Loucy (cell line): Measurements from ENCODE around the gene GPHN.

Experiments used
- H2AFZ ChIP-seq: fragments of 200-600 bp; sonication (generic); 2 replicates; pipeline ENCODE4 v1.6.0; 2016; ENCODE audit warnings: antibody characterized with exemption, mild to moderate bottlenecking, low read length, moderate library complexity
- H3F3A ChIP-seq: fragments of 200-600 bp; 2 replicates; pipeline ENCODE4 v1.6.0; 2016; ENCODE audit warnings: antibody characterized with exemption, low read depth, mild to moderate bottlenecking
- H3K27me3 ChIP-seq: fragments of 200-600 bp; sonication (generic); 2 replicates; pipeline ENCODE4 v1.6.1; 2014; ENCODE audit warnings: low read length, mild to moderate bottlenecking; ENCODE audit not compliant: insufficient read depth, poor library complexity, severe bottlenecking
- H3K36me3 ChIP-seq: fragments of 200-600 bp; sonication (generic); 2 replicates; pipeline ENCODE4 v1.6.1; 2016; ENCODE audit warnings: low read length; ENCODE audit not compliant: insufficient read depth
- H3K4me1 ChIP-seq: fragments of 200-600 bp; sonication (generic); 2 replicates; pipeline ENCODE4 v1.5.1; 2014; ENCODE audit warnings: low read length, mild to moderate bottlenecking; ENCODE audit not compliant: insufficient read depth, poor library complexity, severe bottlenecking
- H3K4me2 ChIP-seq: fragments of 200-600 bp; sonication (generic); 2 replicates; pipeline ENCODE4 v1.6.0; 2014; ENCODE audit warnings: antibody characterized with exemption, low read length, low read depth, mild to moderate bottlenecking; ENCODE audit not compliant: poor library complexity, severe bottlenecking
- H3K4me3 ChIP-seq: fragments of 200-600 bp; sonication (generic); 2 replicates; pipeline ENCODE4 v1.5.1; 2014; ENCODE audit warnings: low read length, mild to moderate bottlenecking, mixed read lengths; ENCODE audit not compliant: poor library complexity, severe bottlenecking
- H3K79me2 ChIP-seq: fragments of 200-600 bp; sonication (generic); 2 replicates; pipeline ENCODE4 v1.6.1; 2014; ENCODE audit warnings: low read length; ENCODE audit not compliant: insufficient read depth
- H3K9ac ChIP-seq: fragments of 200-600 bp; sonication (generic); 2 replicates; pipeline ENCODE4 v1.6.0; 2014; ENCODE audit warnings: mild to moderate bottlenecking, low read depth, low read length, moderate library complexity; ENCODE audit not compliant: poor library complexity, severe bottlenecking
- H3K9me2 ChIP-seq: fragments of 200-600 bp; sonication (generic); replicated peaks from 2 replicates; pipeline ENCODE4 v1.6.1; 2016; ENCODE audit warnings: low read depth, low read length, mixed read lengths
- H3K9me3 ChIP-seq: fragments of 200-600 bp; sonication (generic); 2 replicates; pipeline ENCODE4 v1.6.1; 2014; ENCODE audit warnings: mild to moderate bottlenecking, antibody characterized with exemption, low read length, low read depth; ENCODE audit not compliant: insufficient read depth
- H4K20me1 ChIP-seq: fragments of 200-600 bp; sonication (generic); 2 replicates; pipeline ENCODE4 v1.6.0; 2014; ENCODE audit warnings: antibody characterized with exemption, low read length, mild to moderate bottlenecking; ENCODE audit not compliant: insufficient read depth, poor library complexity, severe bottlenecking
- CTCF ChIP-seq: fragments of 200-600 bp; sonication (generic); conservative IDR thresholded peaks from 2 replicates; pipeline ENCODE4 v1.5.1; 2014; ENCODE audit warnings: mild to moderate bottlenecking, antibody characterized with exemption, low read length
- EZH2phosphoT487 ChIP-seq: fragments of 200-600 bp; IDR thresholded peaks from 2 replicates; pipeline ENCODE4 v1.6.1; 2018; ENCODE audit warnings: antibody characterized with exemption, mild to moderate bottlenecking, moderate library complexity, borderline replicate concordance

Gene GPHN

GRCh38 chr14:66634876-66635275 lies 126.9 kb downstream of the GPHN start:
- no peak overlapping the region for H3K9ac ChIP-seq
- H2AFZ ChIP-seq, result no peak overlapping the region
- no peak overlapping the region for H3K4me2 ChIP-seq
- H3K9me3 ChIP-seq, result no peaks in the 10 kb centered on the region
- no peaks in the 10 kb centered on the region for H3K9me2 ChIP-seq
- TF ChIP-seq CTCF (no peak), EZH2phosphoT487 (no peak)
- H3F3A ChIP-seq, result no peaks in the 10 kb centered on the region
- no peaks in the 10 kb centered on the region for H3K36me3 ChIP-seq
- peaks cover 10% of the 10 kb centered on the region for H3K4me1 ChIP-seq
- no peaks in the 10 kb centered on the region for H4K20me1 ChIP-seq
- H3K4me3 ChIP-seq, result no peak overlapping the region
- H3K79me2 ChIP-seq, result peaks cover 15% of the 10 kb centered on the region
- no peaks in the 10 kb centered on the region for H3K27me3 ChIP-seq

- Histone ChIP-seq H4K20me1 (no peaks in the 10 kb centered on the region), H3K4me2 (no peak overlapping the region), H3K9ac (no peak overlapping the region), H3K4me1 (peaks cover 10% of the 10 kb centered on the region), H3K4me3 (no peak overlapping the region), H3K9me3 (no peaks in the 10 kb centered on the region), H3K36me3 (no peaks in the 10 kb centered on the region), H2AFZ (no peak overlapping the region), H3K27me3 (no peaks in the 10 kb centered on the region), H3K9me2 (no peaks in the 10 kb centered on the region), H3F3A (no peaks in the 10 kb centered on the region), H3K79me2 (peaks cover 15% of the 10 kb centered on the region)
- TF ChIP-seq CTCF (no peak), EZH2phosphoT487 (no peak)
These were observed 127.5 kb downstream of the GPHN start for GRCh38 chr14:66635435-66635834.

GRCh38 chr14:66636240-66636639 lies 128.3 kb downstream of the GPHN start:
- Histone ChIP-seq H4K20me1 (no peaks in the 10 kb centered on the region), H3K9ac (no peak overlapping the region), H3K36me3 (no peaks in the 10 kb centered on the region), H3K4me2 (no peak overlapping the region), H3K9me2 (no peaks in the 10 kb centered on the region), H3K4me1 (peaks cover 10% of the 10 kb centered on the region), H3K4me3 (no peak overlapping the region), H3K27me3 (no peaks in the 10 kb centered on the region), H3K9me3 (no peaks in the 10 kb centered on the region), H3K79me2 (peaks cover 15% of the 10 kb centered on the region), H2AFZ (no peak overlapping the region), H3F3A (no peaks in the 10 kb centered on the region)
- TF ChIP-seq EZH2phosphoT487, result no peak
- no peak for TF ChIP-seq CTCF
